NB4 (cell line): ENCODE results near the gene HIRA.

ENCODE experiments used
- CTCF ChIP-seq: IDR thresholded peaks from one replicate; pipeline ENCODE4 v1.5.1; 2012; ENCODE audit warnings: low read depth, low read length
- POLR2A ChIP-seq: IDR thresholded peaks from 2 replicates; pipeline ENCODE4 v1.6.1; 2011; ENCODE audit warnings: mild to moderate bottlenecking; ENCODE audit not compliant: insufficient read length; ENCODE audit errors: extremely low read depth

- no peak for TF ChIP-seq CTCF
- no peak for TF ChIP-seq POLR2A
Observed at GRCh38 chr22:19377565-19378343, 53.8 kb downstream of the HIRA start.
